GM19099 (cell line): ENCODE data around the gene SH2D6.

ENCODE experiments used
- POLR2A ChIP-seq: IDR thresholded peaks from 3 replicates; pipeline ENCODE4 v1.6.1; 2011; ENCODE audit warnings: low read depth; ENCODE audit not compliant: insufficient read length; ENCODE audit errors: extremely low read depth

The SH2D6 gene

DNA sequence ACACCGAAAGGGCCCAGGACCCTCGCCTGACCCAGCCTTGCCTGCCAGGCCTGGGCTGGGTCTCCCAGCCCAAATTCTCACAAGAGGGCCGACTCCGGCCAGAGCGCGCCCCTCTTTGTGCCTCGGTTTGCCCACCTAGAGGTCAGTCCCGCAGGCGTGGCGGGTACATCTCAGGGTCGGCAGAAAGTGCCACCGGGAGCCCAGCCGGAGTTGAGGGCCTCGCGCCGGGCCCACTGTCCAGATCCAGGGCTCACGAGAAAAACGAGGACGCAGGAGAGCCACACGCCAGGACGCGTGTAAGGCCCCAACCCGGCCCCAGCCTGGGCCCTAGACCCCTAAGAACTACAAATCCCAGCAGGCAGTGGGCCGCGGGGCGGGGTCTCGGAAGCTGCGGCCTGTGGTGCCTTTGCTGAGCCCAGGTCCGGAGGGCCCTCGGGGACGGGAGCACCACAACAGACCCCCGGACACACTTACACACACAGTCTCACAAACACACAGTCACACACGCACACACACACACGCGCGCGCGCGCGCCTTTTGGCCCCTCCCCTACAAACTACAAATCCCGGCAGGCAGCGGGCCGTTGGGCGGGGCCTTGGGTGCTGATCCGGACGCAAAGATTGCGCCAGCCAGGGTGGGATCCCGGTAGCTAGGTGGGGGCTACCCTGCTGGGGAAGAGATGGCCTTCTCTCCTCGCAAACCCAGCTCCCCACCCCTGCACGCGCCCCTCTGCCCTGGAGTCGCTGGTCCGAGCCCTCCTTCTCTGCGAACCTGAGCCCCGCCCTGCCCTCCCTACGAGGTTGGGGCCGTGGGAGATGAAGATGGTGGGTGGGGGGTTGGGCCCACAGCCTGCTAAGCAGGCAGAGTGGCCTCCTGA is at the start of gene SH2D6:
SH2D6 (plus strand) TSS at position 583 of the 877 bp plus-strand sequence. CDS start 10,752 bp downstream, outside the sequence.
- peak; percentile 73 for TF ChIP-seq POLR2A

DNA sequence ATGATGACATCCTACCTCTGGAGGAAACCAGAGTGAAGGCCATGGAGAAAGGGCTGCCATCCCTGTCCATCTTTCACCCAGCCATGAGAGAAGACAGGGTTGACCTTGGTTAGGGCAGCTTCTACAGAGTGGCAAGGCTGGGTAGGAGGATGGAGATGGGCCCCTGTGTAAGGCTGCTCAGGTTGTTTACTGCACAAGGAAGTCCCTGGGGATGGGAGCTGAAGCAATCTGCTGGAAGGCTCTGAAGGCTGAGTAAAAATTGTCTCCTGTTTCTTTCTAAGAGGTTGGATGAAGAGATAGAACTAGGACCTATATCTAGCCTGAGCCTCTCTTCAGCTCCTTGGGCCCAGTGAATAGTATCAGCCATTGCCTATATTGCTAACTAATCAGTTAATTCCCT is 49.6 kb upstream of the SH2D6 start:
- TF ChIP-seq POLR2A, result no peak

DNA sequence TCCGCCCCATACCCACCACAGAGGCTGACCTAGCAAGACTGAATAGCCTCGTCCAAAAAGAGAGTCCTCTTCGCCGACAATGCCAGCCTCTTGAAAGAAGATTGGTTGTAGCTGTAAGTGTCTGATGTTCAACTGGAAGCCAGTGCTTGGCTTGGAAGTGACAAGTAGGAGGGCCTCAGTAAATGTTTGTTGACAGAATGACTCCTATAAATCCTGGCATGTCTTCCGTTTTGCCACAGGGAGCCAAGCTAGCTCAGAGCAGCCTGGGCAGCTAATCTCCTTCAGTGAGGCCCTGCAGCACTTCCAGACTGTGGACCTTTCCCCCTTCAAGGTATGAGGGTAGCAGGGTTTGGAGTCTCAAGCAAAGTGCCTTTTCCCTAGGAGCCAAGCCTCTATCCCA is 49.0 kb upstream of the SH2D6 start:
- TF ChIP-seq POLR2A, result no peak

DNA sequence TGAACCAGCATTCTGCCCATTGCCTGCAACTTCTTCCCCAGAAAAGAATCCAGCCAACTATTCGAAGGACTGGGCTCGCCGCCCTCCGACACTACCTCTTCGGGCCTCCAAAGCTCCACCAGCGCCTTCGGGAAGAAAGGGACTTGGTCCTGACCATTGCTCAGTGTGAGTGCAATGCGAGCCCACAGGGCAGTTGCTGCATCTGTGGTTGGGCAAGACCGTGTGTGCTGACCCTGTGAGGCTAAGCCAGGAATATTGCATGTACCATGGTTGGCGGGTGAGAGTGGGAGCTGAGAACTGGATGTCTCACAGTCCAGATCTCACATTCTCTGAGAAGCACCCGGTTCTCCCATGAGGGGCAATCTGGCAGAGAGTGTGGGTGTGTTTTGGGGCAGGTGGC is 47.5 kb upstream of the SH2D6 start:
- no peak for TF ChIP-seq POLR2A

DNA sequence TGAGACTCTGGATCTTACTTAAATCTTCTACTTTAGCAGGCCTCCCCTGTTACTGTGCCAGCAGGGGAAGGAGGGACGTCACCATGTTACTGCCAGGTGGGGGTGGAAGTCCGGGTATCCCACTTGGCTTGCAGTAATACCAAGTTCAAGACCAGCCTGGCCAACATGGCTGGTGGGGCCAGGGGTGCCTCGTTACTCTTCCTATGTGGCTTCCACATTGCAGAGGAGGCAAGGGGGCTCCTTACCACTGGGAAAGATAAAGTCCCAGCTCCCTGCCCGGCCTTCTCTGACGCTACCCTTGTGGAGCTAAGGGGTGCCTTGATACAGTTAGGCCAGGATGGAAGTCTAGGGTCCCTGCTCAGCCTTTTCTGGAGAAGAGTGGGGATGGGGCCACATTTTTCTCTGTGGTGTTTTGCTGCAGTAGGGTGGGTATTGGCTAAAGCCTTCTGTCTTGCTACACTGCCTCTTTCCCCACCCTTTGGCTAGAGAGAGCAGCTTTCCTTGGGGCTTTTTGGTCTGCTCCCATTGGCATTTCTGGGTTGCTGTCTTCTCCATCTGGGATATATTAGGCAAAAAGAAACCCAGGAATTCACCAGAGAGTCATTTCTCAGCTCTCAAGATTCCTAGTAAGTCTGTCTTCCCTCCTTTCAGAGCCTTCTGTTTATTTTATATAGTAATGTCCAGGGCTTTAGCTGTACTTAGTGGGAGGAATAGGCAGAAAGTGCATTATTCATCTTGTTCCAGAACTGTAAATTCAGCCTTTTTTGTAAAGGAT is 42.0 kb upstream of the SH2D6 start:
- no peak for TF ChIP-seq POLR2A

DNA sequence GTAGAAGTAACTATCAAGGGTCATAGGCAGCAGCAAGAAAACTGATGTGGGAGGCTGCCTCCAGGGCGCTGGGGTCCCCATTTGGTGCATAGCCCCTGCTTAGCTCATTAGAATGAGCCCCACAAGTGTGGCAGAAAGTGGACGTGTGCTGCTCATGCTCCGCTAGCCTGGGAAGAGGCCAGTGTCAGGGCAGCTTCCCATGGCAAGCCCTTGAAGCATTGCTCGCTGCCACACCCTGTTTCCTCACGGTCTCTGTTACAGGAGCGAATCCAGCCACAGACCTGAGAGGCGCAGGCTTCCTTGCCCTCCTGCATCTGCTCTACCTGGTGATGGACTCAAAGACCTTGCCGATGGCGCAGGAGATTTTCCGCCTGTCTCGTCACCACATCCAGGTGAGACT is 41.4 kb upstream of the SH2D6 start:
- no peak for TF ChIP-seq POLR2A

DNA sequence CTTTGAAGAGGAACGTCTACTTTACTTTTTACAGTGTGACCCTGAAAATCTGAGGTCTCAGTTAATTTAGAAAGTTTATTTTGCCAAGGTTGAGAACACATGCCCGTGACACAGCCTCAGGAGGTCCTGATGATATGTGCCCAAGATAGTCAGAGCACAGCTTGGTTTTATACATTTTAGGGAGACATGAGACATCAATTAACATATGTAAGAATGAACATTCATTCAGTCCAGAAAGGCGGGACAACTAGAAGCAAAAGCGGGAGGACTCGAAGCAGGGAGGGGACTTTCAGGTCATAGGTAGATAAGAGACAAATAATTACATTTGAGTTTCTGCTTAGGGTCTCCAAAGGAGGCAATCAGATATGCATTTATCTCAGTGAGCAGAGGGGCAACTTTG is 40.3 kb upstream of the SH2D6 start:
- TF ChIP-seq POLR2A, result no peak

DNA sequence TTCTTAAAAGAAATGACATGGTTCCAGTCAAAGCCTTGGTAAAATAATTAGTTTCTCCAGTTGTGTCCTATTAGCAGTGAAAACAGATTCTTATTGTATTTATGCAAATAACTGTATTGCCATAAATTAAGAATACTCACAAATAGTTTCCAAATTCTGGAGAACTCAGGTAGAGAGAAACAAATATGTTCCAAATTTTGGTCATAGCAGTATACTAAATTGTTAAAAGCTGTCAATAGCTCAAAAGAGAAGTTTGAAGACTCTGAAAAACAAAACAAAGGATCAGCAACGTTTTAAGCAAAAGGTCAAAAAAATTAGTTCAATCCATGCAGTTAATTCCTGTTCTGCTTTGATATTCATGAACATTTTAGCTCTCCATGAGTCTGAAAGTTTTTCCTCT is 38.5 kb upstream of the SH2D6 start:
- no peak for TF ChIP-seq POLR2A

DNA sequence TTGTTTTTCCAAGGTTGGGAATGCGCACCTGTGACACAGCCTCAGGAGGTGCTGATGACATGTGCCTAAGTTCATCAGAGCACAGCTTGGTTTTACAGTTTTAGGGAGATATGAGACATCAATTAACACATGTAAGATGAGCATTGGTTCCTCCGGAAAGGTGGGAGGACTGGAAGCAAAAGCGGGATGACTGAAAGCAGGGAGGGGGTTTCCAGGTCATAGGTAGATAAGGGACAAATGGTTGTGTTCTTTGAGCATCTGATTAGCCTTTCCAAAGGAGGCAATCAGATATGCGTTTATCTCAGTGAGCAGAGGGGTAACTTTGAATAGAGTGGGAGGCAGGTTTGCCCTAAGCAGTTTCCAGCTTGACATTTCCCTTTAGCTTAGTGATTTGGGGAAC is 34.7 kb upstream of the SH2D6 start:
- TF ChIP-seq POLR2A, result no peak

DNA sequence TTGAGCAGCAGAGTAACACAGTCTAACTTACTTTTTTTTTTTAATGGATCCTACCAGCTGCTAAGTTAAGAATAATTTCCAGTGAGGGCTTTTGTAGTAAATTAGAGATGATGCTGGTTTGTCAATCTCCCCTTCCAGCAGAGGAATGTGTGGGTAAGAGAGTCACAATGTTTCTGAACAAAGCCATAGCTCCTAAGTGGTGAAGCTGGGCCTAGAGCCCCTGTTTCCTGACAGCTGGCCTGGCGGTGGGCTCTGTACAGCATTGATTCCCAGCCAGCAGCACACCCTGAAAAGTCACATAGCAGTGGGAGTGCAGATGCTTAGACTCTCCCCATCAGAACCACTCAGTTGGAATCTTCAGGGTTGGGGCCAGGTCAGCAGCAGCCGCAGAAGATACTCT is 32.8 kb upstream of the SH2D6 start:
- TF ChIP-seq POLR2A, result no peak

DNA sequence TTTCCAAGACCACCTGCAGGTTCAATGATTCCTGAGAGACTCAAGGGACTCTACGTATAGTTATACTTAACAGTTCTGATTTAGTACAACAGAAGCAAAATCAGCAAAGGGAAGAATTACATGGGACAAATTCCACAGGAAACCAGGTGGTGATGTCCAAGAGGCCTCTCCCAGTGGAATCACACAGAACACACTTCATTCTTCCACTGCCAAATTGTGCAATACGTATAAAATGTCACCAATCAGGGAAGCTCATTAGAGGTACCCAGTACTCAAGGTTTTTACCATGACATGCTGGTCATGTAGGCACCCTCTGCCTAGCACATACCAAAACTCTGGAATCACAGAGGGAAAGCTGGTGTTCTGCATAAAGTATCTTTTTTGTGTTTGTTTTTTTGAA is 30.8 kb upstream of the SH2D6 start:
- no peak for TF ChIP-seq POLR2A

DNA sequence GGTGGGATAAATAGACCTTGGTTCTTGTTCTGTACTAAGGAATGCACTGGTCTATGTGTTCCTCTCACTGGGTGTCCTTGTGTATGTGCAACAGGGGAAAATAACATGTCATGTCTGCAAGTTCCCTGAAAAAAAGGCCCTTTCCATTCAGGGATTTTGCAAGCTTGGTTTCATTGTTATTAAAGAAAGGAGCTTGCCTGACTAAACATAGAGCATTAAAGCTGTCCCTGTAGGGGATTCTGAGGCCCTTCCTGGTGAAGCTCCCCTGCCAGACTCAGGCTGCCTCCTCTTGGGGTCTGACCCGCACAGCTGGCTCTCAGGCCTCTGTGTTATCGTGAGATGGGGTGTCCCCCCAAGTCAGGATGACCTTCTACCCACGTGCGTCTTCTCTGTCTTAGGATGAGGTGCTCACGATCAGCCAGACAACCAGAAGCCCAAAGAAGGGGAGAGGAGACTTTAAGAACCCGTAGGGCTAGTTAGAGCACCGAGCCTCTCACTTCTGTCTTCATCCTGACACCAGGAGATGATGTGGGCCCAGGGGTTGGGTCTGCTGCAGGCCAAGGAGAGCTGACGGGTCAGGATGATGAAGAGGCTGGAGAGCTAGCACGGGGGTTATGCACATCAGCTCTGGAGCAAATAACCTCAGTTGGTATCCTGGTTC is 29.5 kb upstream of the SH2D6 start:
- TF ChIP-seq POLR2A, result no peak

DNA sequence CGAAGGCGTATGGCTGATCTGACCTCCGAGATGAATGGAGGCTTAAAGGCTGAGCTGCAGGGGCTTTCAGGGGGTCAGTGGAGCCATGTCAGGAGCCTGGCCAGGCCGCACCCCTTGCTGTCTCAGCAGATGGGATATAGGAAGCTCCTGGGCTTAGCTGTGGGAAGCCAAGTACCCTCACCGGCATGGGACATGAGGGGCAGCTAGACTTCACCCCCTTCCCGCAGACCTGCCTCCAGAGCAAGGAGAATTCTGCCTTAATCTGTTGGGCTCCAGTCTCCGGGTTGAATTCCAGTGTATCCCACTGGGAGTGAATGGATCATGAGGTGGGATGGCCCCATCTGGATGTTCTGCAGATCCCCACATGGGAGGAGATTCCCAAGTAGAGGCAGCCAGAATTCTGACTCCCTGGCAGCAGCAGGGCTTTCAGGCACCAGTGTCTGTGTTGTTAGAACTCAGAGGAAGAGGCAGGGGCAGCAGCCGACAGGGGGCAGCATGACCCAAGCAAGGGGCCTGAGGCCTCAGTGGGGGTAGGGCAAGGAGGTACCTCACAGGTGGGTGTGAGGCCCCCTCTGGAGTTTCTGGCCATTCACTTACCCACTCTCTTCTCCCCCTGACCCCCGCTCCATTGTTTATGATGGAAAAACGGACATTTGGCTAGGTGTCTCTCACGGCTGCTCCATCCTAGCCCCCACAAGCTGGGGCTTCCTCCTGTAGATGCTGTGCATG is 27.4 kb upstream of the SH2D6 start:
- TF ChIP-seq POLR2A, result no peak

DNA sequence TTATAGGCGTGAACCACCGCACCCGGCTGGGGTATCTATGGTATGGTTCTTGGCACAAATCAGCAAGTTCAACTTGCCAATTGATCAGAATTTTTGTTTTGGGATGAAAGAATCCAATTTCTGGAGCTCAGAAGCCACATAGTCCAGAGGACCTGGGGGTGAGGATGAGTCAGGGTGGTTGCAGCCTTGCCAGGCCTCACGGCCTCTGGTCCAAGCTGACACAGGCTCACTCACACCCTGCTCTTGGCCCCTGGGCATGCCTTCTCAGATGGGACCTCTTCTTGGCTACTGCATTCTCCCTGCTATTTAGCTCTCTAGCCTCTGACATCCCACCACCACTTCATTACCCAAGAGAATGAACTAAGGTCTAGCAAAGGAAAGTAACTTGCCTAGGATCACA is 24.7 kb upstream of the SH2D6 start:
- no peak for TF ChIP-seq POLR2A

DNA sequence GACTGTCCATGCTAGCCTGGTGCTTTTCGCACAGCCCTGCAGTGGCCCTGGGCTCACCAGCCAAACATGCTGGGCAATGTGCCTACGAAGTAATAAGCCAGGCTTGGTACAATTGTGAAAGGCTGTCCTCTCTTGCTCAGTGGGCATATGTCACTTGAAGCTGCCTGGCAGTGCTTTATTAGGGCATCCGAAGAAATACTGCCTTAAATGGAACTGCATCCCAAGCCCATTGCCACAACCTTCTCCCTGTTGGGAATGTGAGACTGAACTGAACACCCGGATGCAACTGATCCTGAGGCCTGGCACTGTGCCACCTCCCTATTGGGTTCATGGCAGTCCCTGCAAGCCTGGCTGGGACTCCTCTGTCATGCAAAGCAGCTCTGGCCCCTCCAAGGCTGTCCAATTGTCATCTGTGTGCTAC is 24.2 kb upstream of the SH2D6 start:
- TF ChIP-seq POLR2A, result no peak
